Neural cell (in vitro differentiated cells): ENCODE data around the gene PKP2. TPM values are rescaled to one million over a fixed set of nuclear protein-coding genes. Genes with fewer than 3 reads are reported as not detected.

ENCODE experiments used
- H2AFZ ChIP-seq: fragments of 200-600, 300-800 bp; sonication (generic), shearing (Covaris generic); 2 replicates; pipeline ENCODE4 v1.6.0; 2014; ENCODE audit warnings: low read depth, mild to moderate bottlenecking, antibody characterized with exemption, low read length, moderate library complexity
- H3F3A ChIP-seq: fragments of 200-600 bp; shearing (Covaris generic); 2 replicates; pipeline ENCODE4 v1.6.1; 2016; ENCODE audit warnings: mild to moderate bottlenecking, moderate library complexity, mixed read lengths, antibody characterized with exemption, low read length; ENCODE audit not compliant: insufficient read depth, poor library complexity, severe bottlenecking
- H3K27ac ChIP-seq: fragments of 200-600, 300-800 bp; sonication (generic), shearing (Covaris generic); 2 replicates; pipeline ENCODE4 v1.5.1; 2014; ENCODE audit warnings: mild to moderate bottlenecking, low read length, moderate library complexity
- H3K27me3 ChIP-seq: fragments of 300-800, 200-600 bp; sonication (generic), shearing (Covaris generic); 2 replicates; pipeline ENCODE4 v1.6.0; 2014; ENCODE audit warnings: mild to moderate bottlenecking, low read depth, low read length, moderate library complexity; ENCODE audit not compliant: insufficient read depth
- H3K36me3 ChIP-seq: fragments of 300-800, 200-600 bp; sonication (generic), shearing (Covaris generic); 2 replicates; pipeline ENCODE4 v1.5.1; 2014; ENCODE audit warnings: mild to moderate bottlenecking, antibody characterized with exemption, low read length, moderate library complexity; ENCODE audit not compliant: insufficient read depth
- H3K4me2 ChIP-seq: fragments of 300-800, 200-600 bp; sonication (generic), shearing (Covaris generic); 2 replicates; pipeline ENCODE4 v1.6.0; 2014; ENCODE audit warnings: mild to moderate bottlenecking, low read length
- H3K4me3 ChIP-seq: fragments of 300-800, 200-600 bp; sonication (generic), shearing (Covaris generic); 2 replicates; pipeline ENCODE4 v1.5.1; 2014; ENCODE audit warnings: mild to moderate bottlenecking, low read length, moderate library complexity
- H3K79me2 ChIP-seq: fragments of 200-600 bp; shearing (Covaris generic); replicated peaks from 2 replicates; pipeline ENCODE4 v1.6.0; 2014; ENCODE audit warnings: mild to moderate bottlenecking, low read length, moderate library complexity; ENCODE audit not compliant: insufficient read depth
- H3K9ac ChIP-seq: fragments of 300-800, 200-600 bp; sonication (generic), shearing (Covaris generic); 2 replicates; pipeline ENCODE4 v1.6.1; 2016; ENCODE audit warnings: mild to moderate bottlenecking, low read length, mixed read lengths
- H3K9me2 ChIP-seq: fragments of 200-600 bp; shearing (Covaris generic); 2 replicates; pipeline ENCODE4 v1.6.1; 2016; ENCODE audit warnings: mild to moderate bottlenecking, low read length, mixed read lengths; ENCODE audit not compliant: insufficient read depth
- H3K9me3 ChIP-seq: fragments of 200-600, 300-800 bp; sonication (generic), shearing (Covaris generic); 2 replicates; pipeline ENCODE4 v1.6.1; 2016; ENCODE audit warnings: mild to moderate bottlenecking, mixed run types, low read length, moderate library complexity, mixed read lengths
- H4K20me1 ChIP-seq: fragments of 200-600 bp; shearing (Covaris generic); 2 replicates; pipeline ENCODE4 v1.6.1; 2016; ENCODE audit warnings: mild to moderate bottlenecking, mixed run types; ENCODE audit not compliant: insufficient read depth
- CTCF ChIP-seq: fragments of 450-650 bp; IDR thresholded peaks from 2 replicates; pipeline ENCODE4 v1.5.1; 2014; ENCODE audit warnings: antibody characterized with exemption, mild to moderate bottlenecking, moderate library complexity; ENCODE audit not compliant: poor library complexity, severe bottlenecking
- EP300 ChIP-seq: fragments of 450-650 bp; conservative IDR thresholded peaks from 2 replicates; pipeline ENCODE4 v1.6.1; 2014; ENCODE audit warnings: antibody characterized with exemption, mild to moderate bottlenecking, moderate library complexity; ENCODE audit not compliant: poor library complexity, severe bottlenecking
- EZH2 ChIP-seq: fragments of 200-600, 300-800 bp; shearing (Covaris generic), sonication (generic); IDR thresholded peaks from 2 replicates; pipeline ENCODE4 v1.6.1; 2014; ENCODE audit warnings: antibody characterized with exemption, low read length, borderline replicate concordance, mild to moderate bottlenecking; ENCODE audit not compliant: insufficient read depth, poor library complexity, severe bottlenecking
- MXI1 ChIP-seq: fragments of 450-650 bp; conservative IDR thresholded peaks from 2 replicates; pipeline ENCODE4 v1.6.1; 2014; ENCODE audit warnings: antibody characterized with exemption, mild to moderate bottlenecking; ENCODE audit not compliant: poor library complexity, severe bottlenecking
- POLR2AphosphoS5 ChIP-seq: IDR thresholded peaks from 2 replicates; pipeline ENCODE4 v1.6.1; 2012
- RAD21 ChIP-seq: fragments of 450-650 bp; conservative IDR thresholded peaks from 2 replicates; pipeline ENCODE4 v1.6.1; 2014; ENCODE audit warnings: antibody characterized with exemption, mild to moderate bottlenecking, moderate library complexity
- REST ChIP-seq: IDR thresholded peaks from 2 replicates; pipeline ENCODE4 v1.6.1; 2012; ENCODE audit warnings: borderline replicate concordance
- SMC3 ChIP-seq: fragments of 450-650 bp; conservative IDR thresholded peaks from 2 replicates; pipeline ENCODE4 v1.6.1; 2014; ENCODE audit warnings: antibody characterized with exemption, mild to moderate bottlenecking, moderate library complexity; ENCODE audit not compliant: poor library complexity
- TAF1 ChIP-seq: IDR thresholded peaks from 2 replicates; pipeline ENCODE4 v1.6.1; 2012; ENCODE audit warnings: low read depth
- polyA plus RNA-seq: library from polyadenylated mRNA; depleted of rRNA; stranded (reverse); fragments of >200 nt; gene quantifications from 2 replicates; pipeline ENCODE4 v1.2.3, GENCODE V29; 2014

The PKP2 gene
- polyA plus RNA-seq, 1 donor from 2014 or later, result 4.0 TPM

GRCh38 chr12:32777691-32778175 is 118.8 kb downstream of the PKP2 start:
- no peaks in the 10 kb centered on the region for H3K9me3 ChIP-seq
- H3K9ac ChIP-seq, result no peak overlapping the region
- H3K27me3 ChIP-seq, result no peaks in the 10 kb centered on the region
- no peak overlapping the region for H2AFZ ChIP-seq
- no peak overlapping the region for H3K4me3 ChIP-seq
- H3K9me2 ChIP-seq, result no peaks in the 10 kb centered on the region
- H4K20me1 ChIP-seq, result no peaks in the 10 kb centered on the region
- no peaks in the 10 kb centered on the region for H3K79me2 ChIP-seq
- H3F3A ChIP-seq, result no peaks in the 10 kb centered on the region
- H3K36me3 ChIP-seq, result no peaks in the 10 kb centered on the region
- no peak for TF ChIP-seq EZH2
- TF ChIP-seq TAF1, result no peak
- TF ChIP-seq MXI1, result no peak
- no peak for TF ChIP-seq REST
- no peak for TF ChIP-seq POLR2AphosphoS5
- TF ChIP-seq CTCF, result no peak
- TF ChIP-seq RAD21, result no peak
- TF ChIP-seq EP300, result no peak
- TF ChIP-seq SMC3, result no peak
- no peak overlapping the region for H3K4me2 ChIP-seq
- H3K27ac ChIP-seq, result no peak overlapping the region

GRCh38 chr12:32777159-32777558 is 119.4 kb downstream of the PKP2 start:
- no peaks in the 10 kb centered on the region for H3K9me3 ChIP-seq
- no peaks in the 10 kb centered on the region for H3K36me3 ChIP-seq
- H3K27ac ChIP-seq, result no peak overlapping the region
- H3K9me2 ChIP-seq, result no peaks in the 10 kb centered on the region
- no peak overlapping the region for H3K9ac ChIP-seq
- no peak overlapping the region for H2AFZ ChIP-seq
- no peak overlapping the region for H3K4me2 ChIP-seq
- H3K4me3 ChIP-seq, result no peak overlapping the region
- H4K20me1 ChIP-seq, result no peaks in the 10 kb centered on the region
- H3K27me3 ChIP-seq, result no peaks in the 10 kb centered on the region
- TF ChIP-seq SMC3 (no peak), RAD21 (no peak), EZH2 (no peak), CTCF (no peak), MXI1 (no peak)
- H3K79me2 ChIP-seq, result no peaks in the 10 kb centered on the region
- no peaks in the 10 kb centered on the region for H3F3A ChIP-seq
